Activated CD4-positive, alpha-beta T cell treated with anti-CD3 and anti-CD28 coated beads for 24 hours (primary cell): ENCODE measurements around the gene EDA.
"Not testable (repeated sequence)": the region's sequence is repeated elsewhere in the genome, so short reads cannot be mapped to it uniquely, and the experiment has no call there.

Source experiments
- DNase-seq, 2 donors: peaks; one replicate each; pipeline ENCODE4 v3.0.0-alpha.2; 2020; ENCODE audit warnings: low read depth in 2 of 2

The EDA gene

GRCh38 chrX:69959712-69960111 lies 343.8 kb downstream of the EDA start:
- DNase-seq: no peak

GRCh38 chrX:69961365-69962072 lies 345.6 kb downstream of the EDA start:
- DNase-seq: no peak

- no peak for DNase-seq
Measured at GRCh38 chrX:69968950-69969349, 353.0 kb downstream of the EDA start.

- DNase-seq: no peak
Measured at GRCh38 chrX:69969460-69969859, 353.5 kb downstream of the EDA start.

GRCh38 chrX:69987691-69988090 lies 371.8 kb downstream of the EDA start:
- no peak for DNase-seq

- DNase-seq: no peak
Measured at GRCh38 chrX:69988955-69989394, 373.1 kb downstream of the EDA start.

- DNase-seq: no peak
Measured at GRCh38 chrX:69991685-69992084, 375.8 kb downstream of the EDA start.

- no peak for DNase-seq
Measured at GRCh38 chrX:69993494-69993893, 377.6 kb downstream of the EDA start.

- no peak for DNase-seq
Measured at GRCh38 chrX:69995362-69996112, 379.6 kb downstream of the EDA start.

- no peak for DNase-seq
Measured at GRCh38 chrX:69996113-69996468, 380.2 kb downstream of the EDA start.

- not testable (repeated sequence) for DNase-seq
Measured at GRCh38 chrX:69998299-69998698, 382.4 kb downstream of the EDA start.

- DNase-seq: no peak
Measured at GRCh38 chrX:70001269-70001668, 385.4 kb downstream of the EDA start.

GRCh38 chrX:70001708-70002341 lies 385.9 kb downstream of the EDA start:
- no peak for DNase-seq

GRCh38 chrX:70007946-70008345 lies 392.0 kb downstream of the EDA start:
- no peak for DNase-seq

GRCh38 chrX:70009049-70009448 lies 393.1 kb downstream of the EDA start:
- no peak for DNase-seq

GRCh38 chrX:70009970-70010369 lies 394.1 kb downstream of the EDA start:
- no peak for DNase-seq

- no peak for DNase-seq
Measured at GRCh38 chrX:70012756-70013155, 396.8 kb downstream of the EDA start.

GRCh38 chrX:70013466-70014381 lies 397.8 kb downstream of the EDA start:
- no peak for DNase-seq

GRCh38 chrX:70016513-70016912 lies 400.6 kb downstream of the EDA start:
- DNase-seq: no peak

GRCh38 chrX:70022616-70023015 lies 406.7 kb downstream of the EDA start:
- DNase-seq: no peak

- DNase-seq: no peak
Measured at GRCh38 chrX:70025464-70025863, 409.6 kb downstream of the EDA start.
